Osteoblast (primary cell): Measurements from ENCODE around the gene CEP63. TPM values are rescaled to one million over a fixed set of nuclear protein-coding genes. Genes with fewer than 3 reads are reported as not detected.

Source experiments
- DNase-seq: peaks from one replicate; pipeline ENCODE4 v3.0.0; 2011; ENCODE audit warnings: low spot score, mixed read lengths; ENCODE audit not compliant: insufficient read length; ENCODE audit errors: missing footprints
- H2AFZ ChIP-seq: 2 replicates; pipeline ENCODE4 v1.6.0; 2011; ENCODE audit warnings: mild to moderate bottlenecking, low read length
- H3K27ac ChIP-seq: 2 replicates; pipeline ENCODE4 v1.5.1; 2011; ENCODE audit warnings: mild to moderate bottlenecking, low read depth, low read length, moderate library complexity
- H3K27me3 ChIP-seq: 2 replicates; pipeline ENCODE4 v1.6.0; 2012; ENCODE audit warnings: mild to moderate bottlenecking, control low read depth, inconsistent platforms, low read length, moderate library complexity; ENCODE audit not compliant: insufficient read depth
- H3K36me3 ChIP-seq: 2 replicates; pipeline ENCODE4 v1.5.1; 2011; ENCODE audit warnings: mild to moderate bottlenecking, low read length, control low read depth, moderate library complexity; ENCODE audit not compliant: insufficient read depth
- H3K4me1 ChIP-seq: 2 replicates; pipeline ENCODE4 v1.5.1; 2011; ENCODE audit warnings: mild to moderate bottlenecking, low read length, control low read depth, moderate library complexity; ENCODE audit not compliant: insufficient read depth
- H3K4me2 ChIP-seq: 2 replicates; pipeline ENCODE4 v1.6.0; 2011; ENCODE audit warnings: mild to moderate bottlenecking, low read length; ENCODE audit not compliant: insufficient read depth
- H3K4me3 ChIP-seq: fragments of 200-600 bp; sonication (generic); 3 replicates; pipeline ENCODE4 v1.5.1; 2012; ENCODE audit warnings: mild to moderate bottlenecking, low read length, inconsistent platforms; ENCODE audit not compliant: insufficient read depth
- H3K79me2 ChIP-seq: 2 replicates; pipeline ENCODE4 v1.6.0; 2012; ENCODE audit warnings: mild to moderate bottlenecking, low read length, control low read depth, inconsistent platforms; ENCODE audit not compliant: insufficient read depth
- H3K9me3 ChIP-seq: 2 replicates; pipeline ENCODE4 v1.5.1; 2011; ENCODE audit warnings: low read depth, low read length, control low read depth
- H4K20me1 ChIP-seq: 2 replicates; pipeline ENCODE4 v1.6.0; 2012; ENCODE audit warnings: mild to moderate bottlenecking, low read length, control low read depth; ENCODE audit not compliant: insufficient read depth
- total RNA-seq: library from RNA; depleted of rRNA; stranded (reverse); fragments of >200 nt; gene quantifications from 2 replicates; pipeline ENCODE4 v1.2.3, GENCODE V29; 2012
- TF ChIP-seq, protein P1 (sequence below): IDR thresholded peaks from 2 replicates; pipeline ENCODE4 v1.5.1; 2011; ENCODE audit warnings: mild to moderate bottlenecking, low read depth, low read length, moderate library complexity; ENCODE audit errors: extremely low read depth

Gene CEP63
- total RNA-seq, 1 donor, result 15.9 TPM

DNA sequence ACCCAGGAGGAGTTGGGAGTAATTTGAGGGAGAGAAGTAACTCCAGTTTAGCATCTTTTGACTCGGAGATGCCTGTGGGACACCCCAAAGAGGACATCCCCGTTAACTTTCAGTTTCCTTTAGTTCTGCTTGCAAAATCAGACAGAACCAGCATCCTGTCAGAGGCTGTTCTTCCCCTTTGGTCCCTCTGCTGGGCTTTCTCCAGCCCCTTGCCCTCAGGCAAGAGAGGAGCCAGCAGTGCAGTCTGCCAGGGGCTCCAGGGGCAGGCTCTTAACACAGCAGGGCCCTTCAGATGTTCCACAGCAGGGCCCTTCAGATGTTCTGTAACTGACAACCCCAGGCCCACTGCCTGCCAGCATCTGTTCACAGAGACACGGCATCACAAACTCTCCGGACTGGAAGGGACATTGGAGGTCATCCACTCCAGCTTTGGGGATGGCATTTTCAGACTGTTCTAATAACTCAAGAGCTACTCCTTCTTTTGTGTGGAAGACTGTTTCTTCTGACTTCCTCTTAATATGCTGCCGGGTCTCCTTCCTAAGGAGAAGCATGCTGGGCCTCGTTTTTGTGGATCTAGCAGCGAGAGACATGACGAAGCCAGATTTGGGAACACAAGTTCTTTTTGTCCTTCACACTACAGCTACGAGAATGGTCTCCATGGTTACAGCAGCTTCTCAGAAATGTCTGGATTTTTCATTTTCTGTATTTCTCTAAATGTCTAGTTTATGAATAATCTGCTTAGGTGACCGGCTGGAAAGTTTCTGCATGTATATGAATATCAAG lies 113.1 kb downstream of the CEP63 start:
- no peak overlapping the region for H3K27ac ChIP-seq
- no peak for DNase-seq
- H3K4me2 ChIP-seq, result no peak overlapping the region
- H3K27me3 ChIP-seq, result peaks cover 4% of the 10 kb centered on the region
- H3K9me3 ChIP-seq, result no peaks in the 10 kb centered on the region
- H2AFZ ChIP-seq, result no peak overlapping the region
- TF ChIP-seq, protein P1, sequence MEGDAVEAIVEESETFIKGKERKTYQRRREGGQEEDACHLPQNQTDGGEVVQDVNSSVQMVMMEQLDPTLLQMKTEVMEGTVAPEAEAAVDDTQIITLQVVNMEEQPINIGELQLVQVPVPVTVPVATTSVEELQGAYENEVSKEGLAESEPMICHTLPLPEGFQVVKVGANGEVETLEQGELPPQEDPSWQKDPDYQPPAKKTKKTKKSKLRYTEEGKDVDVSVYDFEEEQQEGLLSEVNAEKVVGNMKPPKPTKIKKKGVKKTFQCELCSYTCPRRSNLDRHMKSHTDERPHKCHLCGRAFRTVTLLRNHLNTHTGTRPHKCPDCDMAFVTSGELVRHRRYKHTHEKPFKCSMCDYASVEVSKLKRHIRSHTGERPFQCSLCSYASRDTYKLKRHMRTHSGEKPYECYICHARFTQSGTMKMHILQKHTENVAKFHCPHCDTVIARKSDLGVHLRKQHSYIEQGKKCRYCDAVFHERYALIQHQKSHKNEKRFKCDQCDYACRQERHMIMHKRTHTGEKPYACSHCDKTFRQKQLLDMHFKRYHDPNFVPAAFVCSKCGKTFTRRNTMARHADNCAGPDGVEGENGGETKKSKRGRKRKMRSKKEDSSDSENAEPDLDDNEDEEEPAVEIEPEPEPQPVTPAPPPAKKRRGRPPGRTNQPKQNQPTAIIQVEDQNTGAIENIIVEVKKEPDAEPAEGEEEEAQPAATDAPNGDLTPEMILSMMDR, result no peak
- H3K4me1 ChIP-seq, result no peaks in the 10 kb centered on the region
- H3K36me3 ChIP-seq, result no peaks in the 10 kb centered on the region
- no peaks in the 10 kb centered on the region for H4K20me1 ChIP-seq
- no peaks in the 10 kb centered on the region for H3K79me2 ChIP-seq
- no peak overlapping the region for H3K4me3 ChIP-seq

DNA sequence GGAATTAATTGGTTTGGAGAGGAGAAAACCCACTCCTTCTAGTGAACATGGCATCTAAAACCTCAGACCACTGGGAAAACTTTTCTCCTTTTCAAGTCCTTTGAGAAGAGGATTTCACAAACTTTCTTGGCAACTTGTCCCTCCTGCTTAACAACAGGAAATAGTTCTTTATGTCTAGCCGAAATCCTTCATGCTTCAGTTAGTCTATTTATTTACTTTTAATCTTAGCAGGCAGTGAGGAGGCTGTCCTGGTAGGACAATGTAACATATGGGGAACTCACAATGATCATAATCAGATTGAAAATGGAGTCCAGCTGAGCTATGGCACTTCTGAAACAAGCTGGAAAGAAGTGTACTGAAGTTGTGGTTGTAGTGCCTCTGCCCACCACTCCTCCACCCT lies 114.3 kb downstream of the CEP63 start:
- Histone ChIP-seq H3K4me2 (no peak overlapping the region), H3K36me3 (no peaks in the 10 kb centered on the region), H3K4me1 (no peaks in the 10 kb centered on the region), H3K27me3 (peaks cover 4% of the 10 kb centered on the region), H2AFZ (no peak overlapping the region), H4K20me1 (no peaks in the 10 kb centered on the region), H3K79me2 (no peaks in the 10 kb centered on the region), H3K9me3 (no peaks in the 10 kb centered on the region), H3K4me3 (no peak overlapping the region), H3K27ac (no peak overlapping the region)
- no peak for DNase-seq
- TF ChIP-seq, protein P1, result no peak

DNA sequence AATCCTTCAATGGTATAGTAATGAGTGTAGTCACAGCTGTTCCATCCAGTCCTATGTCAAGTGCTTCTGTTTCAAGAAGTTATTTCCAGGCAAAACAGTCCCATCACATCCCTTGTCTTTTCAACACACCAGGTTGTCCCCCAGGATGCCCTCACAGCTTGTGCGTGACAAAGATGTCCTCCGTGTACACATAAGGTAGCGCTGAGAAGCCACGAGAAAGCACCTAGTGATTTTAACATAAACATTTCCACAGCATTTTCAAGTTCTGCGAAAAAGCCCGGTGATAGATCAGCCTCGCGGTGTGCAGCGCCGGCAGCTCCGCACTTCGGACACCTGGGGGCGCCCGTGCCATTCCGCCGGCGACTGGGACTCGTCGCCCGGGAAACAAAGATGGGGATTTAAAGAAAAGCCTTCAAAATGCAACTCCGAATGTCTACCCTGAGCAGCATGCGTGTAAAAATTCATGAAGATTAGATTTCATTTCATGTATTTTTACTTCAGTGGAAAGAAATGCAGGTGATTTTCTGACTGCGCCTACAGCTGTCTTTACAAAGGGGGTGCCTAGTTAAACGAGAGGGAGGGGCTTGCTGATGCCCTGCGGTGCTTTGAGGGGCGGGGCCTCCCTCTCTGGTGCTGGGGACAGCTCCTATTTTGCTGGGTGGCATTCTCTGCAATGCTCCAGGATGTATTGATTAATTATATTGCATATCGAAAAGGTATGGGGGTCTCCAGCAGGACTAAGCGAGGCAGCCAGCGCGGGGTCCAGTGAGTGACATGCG lies 115.0 kb downstream of the CEP63 start:
- peak overlapping the region; percentile 81 for H3K4me2 ChIP-seq
- no peaks in the 10 kb centered on the region for H3K9me3 ChIP-seq
- H4K20me1 ChIP-seq, result no peaks in the 10 kb centered on the region
- TF ChIP-seq, protein P1, result peak; percentile 98
- H3K36me3 ChIP-seq, result no peaks in the 10 kb centered on the region
- H3K4me3 ChIP-seq, result peak overlapping the region; percentile 50
- no peak overlapping the region for H3K27ac ChIP-seq
- H3K4me1 ChIP-seq, result no peaks in the 10 kb centered on the region
- DNase-seq, result peak; percentile 97
- no peaks in the 10 kb centered on the region for H3K79me2 ChIP-seq
- peaks cover 4% of the 10 kb centered on the region for H3K27me3 ChIP-seq
- peak overlapping the region; percentile 61 for H2AFZ ChIP-seq
